HCT116 (cell line): ENCODE measurements around the gene AADAC.

Source experiments
- CEBPB ChIP-seq: IDR thresholded peaks from 2 replicates; pipeline ENCODE4 v1.6.1; 2012; ENCODE audit warnings: low read depth
- ELF1 ChIP-seq: IDR thresholded peaks from 2 replicates; pipeline ENCODE4 v1.6.1; 2012; ENCODE audit warnings: low read depth, borderline replicate concordance
- EZH2 ChIP-seq: fragments of 200-600 bp; sonication (generic); IDR thresholded peaks from 2 replicates; pipeline ENCODE4 v1.6.1; 2017; ENCODE audit warnings: antibody characterized with exemption, mixed run types
- FOSL1 ChIP-seq: IDR thresholded peaks from 2 replicates; pipeline ENCODE4 v1.6.1; 2012; ENCODE audit warnings: low read depth
- JUND ChIP-seq: IDR thresholded peaks from 2 replicates; pipeline ENCODE4 v1.6.1; 2012
- POLR2A ChIP-seq: IDR thresholded peaks from 2 replicates; pipeline ENCODE4 v1.7.0; 2011; ENCODE audit warnings: borderline replicate concordance; ENCODE audit not compliant: insufficient read depth, insufficient read length; ENCODE audit errors: extremely low read depth
- POLR2AphosphoS5 ChIP-seq: IDR thresholded peaks from 2 replicates; pipeline ENCODE4 v1.6.1; 2011; ENCODE audit warnings: mild to moderate bottlenecking, low read depth, low read length, moderate library complexity
- RAD21 ChIP-seq: IDR thresholded peaks from 2 replicates; pipeline ENCODE4 v1.6.1; 2012; ENCODE audit warnings: low read depth, mild to moderate bottlenecking
- TF ChIP-seq, protein P1 (sequence below), 3 experiments: fragments of 200-600 bp in 1 of 3; sonication (generic) in 1 of 3; IDR thresholded peaks in 2 of 3; conservative IDR thresholded peaks in 1 of 3; 2 replicates each; pipeline ENCODE4 v1.5.1; 2012 to 2017; ENCODE audit warnings: low read depth in 2 of 3, low read length in 2 of 3, antibody characterized with exemption in 1 of 3, borderline replicate concordance in 1 of 3, control low read depth in 1 of 3, mild to moderate bottlenecking in 1 of 3, mixed read lengths in 1 of 3, mixed run types in 1 of 3, moderate library complexity in 1 of 3; ENCODE audit not compliant: insufficient read depth in 1 of 3
- TF ChIP-seq, protein P2 (sequence below): IDR thresholded peaks from 2 replicates; pipeline ENCODE4 v1.6.1; 2012
- TF ChIP-seq, protein P3 (sequence below): IDR thresholded peaks from 2 replicates; pipeline ENCODE4 v1.6.1; 2012
- TF ChIP-seq, protein P4 (sequence below): IDR thresholded peaks from 2 replicates; pipeline ENCODE4 v1.6.1; 2011; ENCODE audit warnings: mild to moderate bottlenecking, low read length, moderate library complexity; ENCODE audit not compliant: insufficient replicate concordance; ENCODE audit errors: extremely low read depth

DNA sequence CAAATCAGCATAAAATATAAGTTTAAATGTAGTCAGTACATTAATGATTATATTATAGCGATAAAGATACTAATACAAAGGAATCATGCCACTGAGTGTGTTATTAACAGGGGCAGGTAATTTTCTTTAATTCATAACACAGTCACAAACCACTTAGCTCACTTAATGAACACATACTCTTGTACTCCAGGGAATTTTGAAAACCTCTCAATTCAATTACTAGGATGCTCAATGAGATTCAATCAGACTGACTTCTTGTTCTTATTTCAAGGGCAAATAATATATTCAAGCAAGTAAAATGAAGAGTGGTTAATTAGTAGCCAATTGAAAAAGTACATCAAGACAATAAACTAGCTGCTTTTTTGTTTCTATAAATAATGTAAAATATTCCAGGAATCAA is 53.8 kb downstream of the AADAC start:
- TF ChIP-seq EZH2 (no peak), POLR2AphosphoS5 (no peak), FOSL1 (no peak), RAD21 (no peak), POLR2A (no peak), JUND (no peak), ELF1 (no peak), CEBPB (no peak)
- TF ChIP-seq, protein P1, sequence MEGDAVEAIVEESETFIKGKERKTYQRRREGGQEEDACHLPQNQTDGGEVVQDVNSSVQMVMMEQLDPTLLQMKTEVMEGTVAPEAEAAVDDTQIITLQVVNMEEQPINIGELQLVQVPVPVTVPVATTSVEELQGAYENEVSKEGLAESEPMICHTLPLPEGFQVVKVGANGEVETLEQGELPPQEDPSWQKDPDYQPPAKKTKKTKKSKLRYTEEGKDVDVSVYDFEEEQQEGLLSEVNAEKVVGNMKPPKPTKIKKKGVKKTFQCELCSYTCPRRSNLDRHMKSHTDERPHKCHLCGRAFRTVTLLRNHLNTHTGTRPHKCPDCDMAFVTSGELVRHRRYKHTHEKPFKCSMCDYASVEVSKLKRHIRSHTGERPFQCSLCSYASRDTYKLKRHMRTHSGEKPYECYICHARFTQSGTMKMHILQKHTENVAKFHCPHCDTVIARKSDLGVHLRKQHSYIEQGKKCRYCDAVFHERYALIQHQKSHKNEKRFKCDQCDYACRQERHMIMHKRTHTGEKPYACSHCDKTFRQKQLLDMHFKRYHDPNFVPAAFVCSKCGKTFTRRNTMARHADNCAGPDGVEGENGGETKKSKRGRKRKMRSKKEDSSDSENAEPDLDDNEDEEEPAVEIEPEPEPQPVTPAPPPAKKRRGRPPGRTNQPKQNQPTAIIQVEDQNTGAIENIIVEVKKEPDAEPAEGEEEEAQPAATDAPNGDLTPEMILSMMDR (IDR thresholded peaks at IDR 0.05 in 2 of 3, conservative IDR thresholded peaks at IDR 0.05 in 1 of 3; ENCODE audit: borderline replicate concordance in 1 of 3, insufficient read depth in 1 of 3, low read depth in 2 of 3, low read length in 2 of 3) = no peak
- TF ChIP-seq, protein P2, sequence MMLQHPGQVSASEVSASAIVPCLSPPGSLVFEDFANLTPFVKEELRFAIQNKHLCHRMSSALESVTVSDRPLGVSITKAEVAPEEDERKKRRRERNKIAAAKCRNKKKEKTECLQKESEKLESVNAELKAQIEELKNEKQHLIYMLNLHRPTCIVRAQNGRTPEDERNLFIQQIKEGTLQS = no peak
- TF ChIP-seq, protein P3, sequence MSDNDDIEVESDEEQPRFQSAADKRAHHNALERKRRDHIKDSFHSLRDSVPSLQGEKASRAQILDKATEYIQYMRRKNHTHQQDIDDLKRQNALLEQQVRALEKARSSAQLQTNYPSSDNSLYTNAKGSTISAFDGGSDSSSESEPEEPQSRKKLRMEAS = no peak
- TF ChIP-seq, protein P4, sequence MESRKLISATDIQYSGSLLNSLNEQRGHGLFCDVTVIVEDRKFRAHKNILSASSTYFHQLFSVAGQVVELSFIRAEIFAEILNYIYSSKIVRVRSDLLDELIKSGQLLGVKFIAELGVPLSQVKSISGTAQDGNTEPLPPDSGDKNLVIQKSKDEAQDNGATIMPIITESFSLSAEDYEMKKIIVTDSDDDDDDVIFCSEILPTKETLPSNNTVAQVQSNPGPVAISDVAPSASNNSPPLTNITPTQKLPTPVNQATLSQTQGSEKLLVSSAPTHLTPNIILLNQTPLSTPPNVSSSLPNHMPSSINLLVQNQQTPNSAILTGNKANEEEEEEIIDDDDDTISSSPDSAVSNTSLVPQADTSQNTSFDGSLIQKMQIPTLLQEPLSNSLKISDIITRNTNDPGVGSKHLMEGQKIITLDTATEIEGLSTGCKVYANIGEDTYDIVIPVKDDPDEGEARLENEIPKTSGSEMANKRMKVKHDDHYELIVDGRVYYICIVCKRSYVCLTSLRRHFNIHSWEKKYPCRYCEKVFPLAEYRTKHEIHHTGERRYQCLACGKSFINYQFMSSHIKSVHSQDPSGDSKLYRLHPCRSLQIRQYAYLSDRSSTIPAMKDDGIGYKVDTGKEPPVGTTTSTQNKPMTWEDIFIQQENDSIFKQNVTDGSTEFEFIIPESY = no peak
